K562 (cell line): ENCODE measurements around the gene AS3MT.

Source experiments
- MAX ChIP-seq: sonication (generic); formaldehyde crosslinking; IDR thresholded peaks from 2 replicates; pipeline ENCODE4 v1.9.0; 2022; ENCODE audit warnings: mild to moderate bottlenecking, missing genetic modification reagents
- SRSF1 ChIP-seq: fragments of 200-400 bp; formaldehyde crosslinking; IDR thresholded peaks from 2 replicates; pipeline ENCODE4 v1.6.1; 2017; ENCODE audit warnings: mild to moderate bottlenecking, low read depth, low read length, moderate library complexity

DNA sequence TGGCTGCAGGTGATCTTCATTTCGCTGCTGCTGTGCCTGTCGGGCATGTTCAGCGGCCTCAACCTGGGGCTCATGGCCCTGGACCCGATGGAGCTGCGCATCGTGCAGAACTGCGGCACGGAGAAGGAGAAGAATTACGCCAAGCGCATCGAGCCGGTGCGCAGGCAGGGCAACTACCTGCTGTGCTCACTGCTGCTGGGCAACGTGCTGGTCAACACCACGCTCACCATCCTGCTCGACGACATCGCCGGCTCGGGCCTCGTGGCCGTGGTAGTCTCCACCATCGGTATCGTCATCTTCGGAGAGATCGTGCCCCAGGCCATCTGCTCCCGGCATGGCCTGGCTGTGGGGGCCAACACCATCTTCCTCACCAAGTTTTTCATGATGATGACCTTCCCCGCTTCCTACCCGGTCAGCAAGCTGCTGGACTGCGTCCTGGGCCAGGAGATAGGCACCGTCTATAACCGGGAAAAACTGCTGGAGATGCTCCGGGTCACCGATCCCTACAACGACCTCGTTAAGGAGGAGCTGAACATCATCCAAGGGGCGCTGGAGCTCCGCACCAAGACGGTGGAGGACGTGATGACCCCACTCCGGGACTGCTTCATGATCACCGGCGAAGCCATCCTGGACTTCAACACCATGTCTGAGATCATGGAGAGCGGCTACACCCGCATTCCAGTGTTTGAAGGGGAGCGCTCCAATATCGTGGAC is 50.1 kb downstream of the AS3MT start:
- TF ChIP-seq SRSF1 = no peak
- peak; percentile 85 for TF ChIP-seq MAX
